Measurements from ENCODE around the gene LMF2. TPM values are rescaled to one million over a fixed set of nuclear protein-coding genes. Genes with fewer than 3 reads are reported as not detected.

Gene LMF2
- total RNA-seq, 4 donors from 2014 or later, result 35.4 to 65.0 (median 46.2) TPM

- Histone ChIP-seq H3K27me3 (no peaks in the 10 kb centered on the region), H3K4me1 (peaks cover 0 to 3% (median 0%) of the 10 kb centered on the region in 3 donors), H3K9me3 (no peaks in the 10 kb centered on the region), H3K4me3 (no peak overlapping the region), H3K36me3 (peaks cover 45 to 100% (median 53%) of the 10 kb centered on the region in 3 donors), H3K27ac (no peak overlapping the region)
- TF ChIP-seq POLR2A (IDR thresholded peaks at IDR 0.05) (no peak), CTCF (IDR thresholded peaks at IDR 0.05) (no peak)
- no peak for DNase-seq
- intact Hi-C loops (cut with DNase I), result no loop called here
- 100% methylated on average over 2 of the region's 27 CpGs; no CpG with 5 or more reads in 1 of the 2 donors for WGBS, 2 donors
Observed at GRCh38 chr22:50454556-50455075, 52.9 kb downstream of the LMF2 start.

Other genes with a start within 250 kb of the LMF2 start
- gene MAPK12, start 246.0 kb downstream of the LMF2 start, total RNA-seq, result 1 to 10 TPM in 3 of 4 donors, under 1 TPM in 1; 0.19 to 6.9 (median 2.3) TPM
- 1 to 10 TPM; 2.4 to 5.7 (median 3.5) TPM for gene MAPK11, start 237.3 kb downstream of the LMF2 start, total RNA-seq
- gene PLXNB2, start 200.1 kb downstream of the LMF2 start, total RNA-seq, result 100 to 1,000 TPM in 3 of 4 donors, 10 to 100 TPM in 1; 80.9 to 231 (median 129) TPM
- 1 to 10 TPM in 3 of 4 donors, under 1 TPM in 1; 0.88 to 3.6 (median 2.9) TPM for gene DENND6B, start 180.7 kb downstream of the LMF2 start, total RNA-seq
- 10 to 100 TPM; 35.6 to 50.8 (median 45.6) TPM for gene PPP6R2, start 164.4 kb downstream of the LMF2 start, total RNA-seq
- 10 to 100 TPM; 38.3 to 92.0 (median 63.4) TPM for gene SBF1, start 32.7 kb downstream of the LMF2 start, total RNA-seq
- 1 to 10 TPM in 2 of 4 donors, under 1 TPM in 2; under 0.01 to 1.9 (median 0.89) TPM for gene ADM2, start 26.2 kb downstream of the LMF2 start, total RNA-seq
- not detected for gene MIOX, start 20.8 kb downstream of the LMF2 start, total RNA-seq
- gene NCAPH2, start 522 bp upstream of the LMF2 start, total RNA-seq, result 10 to 100 TPM; 30.2 to 42.6 (median 38.5) TPM
- 10 to 100 TPM in 1 of 4 donors, 1 to 10 TPM in 3; 5.1 to 14.9 (median 6.7) TPM for gene SCO2, start 17.9 kb upstream of the LMF2 start, total RNA-seq
- 100 to 1,000 TPM in 2 of 4 donors, 10 to 100 TPM in 2; 86.0 to 281 (median 137) TPM for gene TYMP, start 22.3 kb upstream of the LMF2 start, total RNA-seq
- under 1 TPM; 0.26 to 0.53 (median 0.40) TPM for gene KLHDC7B, start 38.2 kb upstream of the LMF2 start, total RNA-seq
- 1 to 10 TPM in 1 of 4 donors, not detected in 3; 1.8 TPM for gene SYCE3, start 55.2 kb upstream of the LMF2 start, total RNA-seq
- 10 to 100 TPM in 1 of 4 donors, 1 to 10 TPM in 3; 3.5 to 17.6 (median 8.2) TPM for gene CPT1B, start 70.7 kb upstream of the LMF2 start, total RNA-seq
- gene CHKB, start 75.1 kb upstream of the LMF2 start, total RNA-seq, result 10 to 100 TPM; 16.7 to 51.2 (median 35.4) TPM
- gene MAPK8IP2, start 93.1 kb upstream of the LMF2 start, total RNA-seq, result 1 to 10 TPM; 1.3 to 2.9 (median 1.7) TPM
- gene ARSA, start 120.5 kb upstream of the LMF2 start, total RNA-seq, result 10 to 100 TPM; 18.7 to 47.0 (median 28.6) TPM
- gene SHANK3, start 165.1 kb upstream of the LMF2 start, total RNA-seq, result 1 to 10 TPM; 3.7 to 5.9 (median 4.5) TPM
- not detected for gene ACR, start 230.5 kb upstream of the LMF2 start, total RNA-seq

All from esophagus squamous epithelium (tissue), 5 donors.